H9 (cell line): ENCODE measurements around the gene TNNT2. TPM values are rescaled to one million over a fixed set of nuclear protein-coding genes. Genes with fewer than 3 reads are reported as not detected.

ENCODE experiments used
- DNase-seq: peaks from one replicate; pipeline ENCODE4 v3.0.0-alpha.2; 2017
- H2AFZ ChIP-seq: one replicate; pipeline ENCODE4 v1.6.1; 2013; ENCODE audit warnings: mild to moderate bottlenecking, low read length, control low read depth, moderate library complexity
- H2AK5ac ChIP-seq: 2 replicates; pipeline ENCODE4 v1.6.1; 2013; ENCODE audit warnings: low read length, control low read depth, mixed read lengths; ENCODE audit not compliant: insufficient read length
- H2BK120ac ChIP-seq: one replicate; pipeline ENCODE4 v1.6.1; 2013; ENCODE audit warnings: low read depth, mild to moderate bottlenecking, low read length, control low read depth, inconsistent platforms; ENCODE audit not compliant: poor library complexity, severe bottlenecking
- H2BK12ac ChIP-seq: 2 replicates; pipeline ENCODE4 v1.6.1; 2013; ENCODE audit warnings: low read length, control low read depth, mixed read lengths, low read depth; ENCODE audit not compliant: insufficient read length
- H2BK15ac ChIP-seq: 2 replicates; pipeline ENCODE4 v1.6.1; 2013; ENCODE audit warnings: low read depth, low read length, control low read depth
- H2BK20ac ChIP-seq: one replicate; pipeline ENCODE4 v1.6.1; 2013; ENCODE audit warnings: low read depth, mild to moderate bottlenecking, low read length, control low read depth, inconsistent platforms; ENCODE audit not compliant: poor library complexity, severe bottlenecking
- H2BK5ac ChIP-seq: 2 replicates; pipeline ENCODE4 v1.6.1; 2013; ENCODE audit warnings: low read length, control low read depth, mixed read lengths; ENCODE audit not compliant: insufficient read length
- H3K14ac ChIP-seq: 2 replicates; pipeline ENCODE4 v1.6.1; 2013; ENCODE audit warnings: low read length, control low read depth; ENCODE audit not compliant: insufficient read depth
- H3K18ac ChIP-seq: 2 replicates; pipeline ENCODE4 v1.6.1; 2013; ENCODE audit warnings: low read depth, mild to moderate bottlenecking, mixed read lengths, low read length, control low read depth; ENCODE audit not compliant: insufficient read length
- H3K23ac ChIP-seq: 2 replicates; pipeline ENCODE4 v1.6.1; 2013; ENCODE audit warnings: low read length, control low read depth, mixed read lengths, low read depth; ENCODE audit not compliant: insufficient read length
- H3K23me2 ChIP-seq: 2 replicates; pipeline ENCODE4 v1.6.1; 2013; ENCODE audit warnings: low read depth, mild to moderate bottlenecking, mixed read lengths, low read length, control low read depth; ENCODE audit not compliant: insufficient read length, poor library complexity, severe bottlenecking
- H3K27ac ChIP-seq: 2 replicates; pipeline ENCODE4 v1.5.1; 2013; ENCODE audit warnings: low read length, control low read depth, mixed read lengths, low read depth; ENCODE audit not compliant: insufficient read length
- H3K27me3 ChIP-seq: 2 replicates; pipeline ENCODE4 v1.6.1; 2013; ENCODE audit warnings: low read length, control low read depth, inconsistent platforms; ENCODE audit not compliant: insufficient read depth
- H3K4ac ChIP-seq: 2 replicates; pipeline ENCODE4 v1.6.1; 2013; ENCODE audit warnings: low read depth, mild to moderate bottlenecking, control low read depth, inconsistent platforms, low read length, moderate library complexity
- H3K4me1 ChIP-seq: 2 replicates; pipeline ENCODE4 v1.6.1; 2013; ENCODE audit warnings: low read length, control low read depth, inconsistent platforms; ENCODE audit not compliant: insufficient read depth
- H3K4me2 ChIP-seq: 2 replicates; pipeline ENCODE4 v1.6.1; 2013; ENCODE audit warnings: low read length, control low read depth, mixed read lengths; ENCODE audit not compliant: insufficient read length, insufficient read depth
- H3K56ac ChIP-seq: 2 replicates; pipeline ENCODE4 v1.6.1; 2013; ENCODE audit warnings: low read depth, mild to moderate bottlenecking, mixed read lengths, low read length, control low read depth; ENCODE audit not compliant: insufficient read length
- H3K79me1 ChIP-seq: 2 replicates; pipeline ENCODE4 v1.6.1; 2013; ENCODE audit warnings: low read depth, mild to moderate bottlenecking, moderate library complexity, low read length, control low read depth, inconsistent platforms; ENCODE audit not compliant: insufficient read depth, poor library complexity, severe bottlenecking
- H3K79me2 ChIP-seq: 2 replicates; pipeline ENCODE4 v1.6.1; 2013; ENCODE audit warnings: low read length, control low read depth, inconsistent platforms; ENCODE audit not compliant: insufficient read depth
- H3K9ac ChIP-seq: 2 replicates; pipeline ENCODE4 v1.6.1; 2013; ENCODE audit warnings: low read length, control low read depth, mixed read lengths; ENCODE audit not compliant: insufficient read length; ENCODE audit errors: extremely low read depth
- H3K9me3 ChIP-seq: one replicate; pipeline ENCODE4 v1.6.1; 2013; ENCODE audit warnings: low read depth, low read length, inconsistent platforms; ENCODE audit not compliant: control insufficient read depth
- H3T11ph ChIP-seq: one replicate; pipeline ENCODE4 v1.6.1; 2013; ENCODE audit warnings: mild to moderate bottlenecking, low read length, control low read depth, inconsistent platforms
- H4K20me1 ChIP-seq: one replicate; pipeline ENCODE4 v1.6.1; 2013; ENCODE audit not compliant: control insufficient read depth, insufficient read length, insufficient read depth
- H4K5ac ChIP-seq: 2 replicates; pipeline ENCODE4 v1.6.1; 2013; ENCODE audit warnings: low read depth, mild to moderate bottlenecking, mixed read lengths, low read length, control low read depth; ENCODE audit not compliant: insufficient read length
- H4K8ac ChIP-seq: replicated peaks from 2 replicates; pipeline ENCODE4 v1.6.1; 2013; ENCODE audit warnings: low read length, control low read depth, mixed read lengths, low read depth; ENCODE audit not compliant: insufficient read length
- H4K91ac ChIP-seq: 2 replicates; pipeline ENCODE4 v1.6.1; 2013; ENCODE audit warnings: low read depth, mild to moderate bottlenecking, moderate library complexity, mixed read lengths, low read length, control low read depth; ENCODE audit not compliant: insufficient read length
- H3K27ac Mint-ChIP-seq, 3 experiments: 2 replicates in 2 of 3; 3 replicates in 1 of 3; pipeline ENCODE4 v1.8.0; 2020 to 2021; ENCODE audit warnings: mixed read lengths in 3 of 3, mild to moderate bottlenecking in 1 of 3, moderate library complexity in 1 of 3
- H3K27me3 Mint-ChIP-seq: 2 replicates; pipeline ENCODE4 v1.8.0; 2021; ENCODE audit warnings: low read depth, mild to moderate bottlenecking, moderate library complexity, mixed read lengths
- H3K36me3 Mint-ChIP-seq, 3 experiments: 2 replicates in 2 of 3; 3 replicates in 1 of 3; pipeline ENCODE4 v1.8.0; 2020 to 2021; ENCODE audit warnings: low read depth in 3 of 3, mixed read lengths in 3 of 3; ENCODE audit not compliant: insufficient read depth in 1 of 3
- H3K4me1 Mint-ChIP-seq, 2 experiments: 2 replicates each; pipeline ENCODE4 v1.8.0; 2020; ENCODE audit warnings: mixed read lengths in 2 of 2
- H3K4me3 Mint-ChIP-seq, 2 experiments: 2 replicates in 1 of 2; 3 replicates in 1 of 2; pipeline ENCODE4 v1.8.0; 2020 to 2021; ENCODE audit warnings: mild to moderate bottlenecking in 2 of 2, mixed read lengths in 2 of 2, moderate library complexity in 1 of 2
- H3K9me3 Mint-ChIP-seq, 2 experiments: 2 replicates in 1 of 2; 3 replicates in 1 of 2; pipeline ENCODE4 v1.8.0; 2020; ENCODE audit warnings: mild to moderate bottlenecking in 2 of 2, mixed read lengths in 2 of 2, moderate library complexity in 1 of 2
- CTCF ChIP-seq: fragments of 200-600 bp; sonication (generic); conservative IDR thresholded peaks from 3 replicates; pipeline ENCODE4 v1.8.0; 2021; ENCODE audit warnings: antibody characterized with exemption, mild to moderate bottlenecking
- WGBS: extraction: QIAGEN DNeasy Blood & Tissue Kit; methylation state at CpG from one replicate; pipeline ENCODE4 v1.1.7; 2013; ENCODE audit warnings: missing lambda C conversion rate, low lambda C conversion rate, mixed read lengths; ENCODE audit not compliant: insufficient read length; ENCODE audit errors: extremely low coverage; 5-methylcytosine and 5-hydroxymethylcytosine counted together
- total RNA-seq: library from RNA; stranded (reverse); gene quantifications from 2 replicates; pipeline ENCODE4 v1.2.1, GENCODE V29; 2021

The TNNT2 gene
- total RNA-seq, 1 experiment from 2014 or later, result 8.6 TPM

GRCh38 chr1:201411292-201411691 lies 33.8 kb upstream of the TNNT2 start:
- Mint-ChIP-seq H3K9me3 (no peaks in the 10 kb centered on the region; a peak in 1 of 5 replicates), H3K36me3 (no peaks in the 10 kb centered on the region), H3K4me3 (no peak overlapping the region), H3K4me1 (peaks cover 10 to 12% of the 10 kb centered on the region in 2 experiments), H3K27ac (no peak overlapping the region), H3K27me3 (peaks cover 8% of the 10 kb centered on the region)
- Histone ChIP-seq H4K91ac (no peak overlapping the region), H3T11ph (no peak overlapping the region), H3K27ac (no peak overlapping the region), H3K79me2 (no peaks in the 10 kb centered on the region), H2BK15ac (no peak overlapping the region), H3K27me3 (no peaks in the 10 kb centered on the region), H4K20me1 (no peaks in the 10 kb centered on the region), H2AFZ (no peak overlapping the region), H3K23me2 (no peaks in the 10 kb centered on the region), H2BK120ac (no peak overlapping the region), H3K23ac (no peak overlapping the region), H3K14ac (no peak overlapping the region; the same call in 1 of the 2 replicates), H3K9ac (no peak overlapping the region), H2AK5ac (no peak overlapping the region), H3K79me1 (no peaks in the 10 kb centered on the region), H3K4me2 (no peak overlapping the region), H3K4me1 (no peaks in the 10 kb centered on the region), H3K9me3 (no peaks in the 10 kb centered on the region), H3K18ac (no peak overlapping the region), H4K8ac (no peak overlapping the region), H3K4ac (no peak overlapping the region), H4K5ac (no peak overlapping the region), H3K56ac (no peak overlapping the region), H2BK5ac (no peak overlapping the region), H2BK12ac (no peak overlapping the region), H2BK20ac (no peak overlapping the region)
- no CpG with 5 or more reads among the region's 12 CpGs for WGBS
- DNase-seq, result no peak
- TF ChIP-seq CTCF, result no peak
